Mucosa of gallbladder (tissue), 1 donor: ENCODE results near the gene MAG. TPM values are rescaled to one million over a fixed set of nuclear protein-coding genes. Genes with fewer than 3 reads are reported as not detected.
"Not testable (repeated sequence)": the region's sequence is repeated elsewhere in the genome, so short reads cannot be mapped to it uniquely, and the experiment has no call there.

Source experiments
- DNase-seq: peaks from one replicate; pipeline ENCODE4 v3.0.0-alpha.2; 2020; ENCODE audit warnings: low spot score
- total RNA-seq: library from RNA; stranded (reverse); gene quantifications from one replicate; pipeline ENCODE4 v1.2.1, GENCODE V29; 2021
- donor health status: DM: no; HTN: no; CAD: no.

MAG gene
- total RNA-seq, 1 donor from 2014 or later = not detected

DNA sequence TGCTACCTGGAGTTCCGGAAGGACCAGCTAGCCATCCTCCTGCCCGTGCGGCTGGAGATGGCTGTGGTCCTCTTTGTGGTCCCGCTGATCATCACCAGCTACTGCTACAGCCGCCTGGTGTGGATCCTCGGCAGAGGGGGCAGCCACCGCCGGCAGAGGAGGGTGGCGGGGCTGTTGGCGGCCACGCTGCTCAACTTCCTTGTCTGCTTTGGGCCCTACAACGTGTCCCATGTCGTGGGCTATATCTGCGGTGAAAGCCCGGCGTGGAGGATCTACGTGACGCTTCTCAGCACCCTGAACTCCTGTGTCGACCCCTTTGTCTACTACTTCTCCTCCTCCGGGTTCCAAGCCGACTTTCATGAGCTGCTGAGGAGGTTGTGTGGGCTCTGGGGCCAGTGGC is 67.4 kb downstream of the MAG start:
- DNase-seq = not testable (repeated sequence)

DNA sequence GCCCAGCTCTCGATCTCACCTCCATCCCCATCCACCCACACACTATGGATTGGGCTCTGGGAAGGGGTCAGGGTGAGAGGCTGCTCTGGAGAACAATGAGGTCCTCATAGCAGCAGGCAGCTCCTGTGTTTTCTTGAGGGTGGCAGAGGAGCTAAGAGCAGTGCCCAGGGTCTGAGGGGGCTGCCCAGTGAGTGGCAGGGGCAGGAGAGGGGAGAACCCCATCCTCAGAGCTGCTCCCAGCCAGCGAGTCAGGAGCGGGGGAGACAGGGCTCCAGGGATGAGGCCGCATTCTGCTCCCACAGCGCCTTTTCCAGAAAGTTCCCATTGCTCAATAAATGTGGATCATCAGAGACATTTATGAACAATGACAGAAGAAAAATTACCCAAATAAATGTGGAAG is 68.1 kb downstream of the MAG start:
- DNase-seq = not testable (repeated sequence)

DNA sequence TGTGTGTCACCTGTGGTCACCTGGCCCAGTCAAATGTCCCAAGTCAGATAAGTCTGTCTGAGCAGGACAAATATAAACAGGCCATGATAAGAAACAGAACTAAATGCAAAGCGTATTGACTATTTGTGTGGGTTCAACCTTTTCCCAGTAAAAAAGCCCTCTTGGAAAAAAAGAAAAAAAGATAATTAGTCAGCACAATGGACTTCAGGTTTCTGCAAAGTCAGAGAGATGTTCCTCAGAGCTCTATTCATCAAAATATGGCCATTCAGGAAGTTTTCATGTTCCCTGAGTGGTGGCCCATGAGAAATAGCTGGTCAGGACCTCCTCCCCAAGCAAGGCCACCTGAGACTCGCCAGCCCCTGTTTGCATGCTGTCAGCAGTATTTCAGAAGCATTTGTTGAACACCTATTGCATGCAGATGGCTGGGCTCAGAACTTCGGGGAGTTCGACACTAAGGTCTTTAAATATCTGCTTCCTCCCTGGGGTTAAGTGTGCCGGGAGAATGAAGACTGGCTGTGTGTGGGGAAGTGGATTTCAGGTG is 69.0 kb downstream of the MAG start:
- no peak for DNase-seq

DNA sequence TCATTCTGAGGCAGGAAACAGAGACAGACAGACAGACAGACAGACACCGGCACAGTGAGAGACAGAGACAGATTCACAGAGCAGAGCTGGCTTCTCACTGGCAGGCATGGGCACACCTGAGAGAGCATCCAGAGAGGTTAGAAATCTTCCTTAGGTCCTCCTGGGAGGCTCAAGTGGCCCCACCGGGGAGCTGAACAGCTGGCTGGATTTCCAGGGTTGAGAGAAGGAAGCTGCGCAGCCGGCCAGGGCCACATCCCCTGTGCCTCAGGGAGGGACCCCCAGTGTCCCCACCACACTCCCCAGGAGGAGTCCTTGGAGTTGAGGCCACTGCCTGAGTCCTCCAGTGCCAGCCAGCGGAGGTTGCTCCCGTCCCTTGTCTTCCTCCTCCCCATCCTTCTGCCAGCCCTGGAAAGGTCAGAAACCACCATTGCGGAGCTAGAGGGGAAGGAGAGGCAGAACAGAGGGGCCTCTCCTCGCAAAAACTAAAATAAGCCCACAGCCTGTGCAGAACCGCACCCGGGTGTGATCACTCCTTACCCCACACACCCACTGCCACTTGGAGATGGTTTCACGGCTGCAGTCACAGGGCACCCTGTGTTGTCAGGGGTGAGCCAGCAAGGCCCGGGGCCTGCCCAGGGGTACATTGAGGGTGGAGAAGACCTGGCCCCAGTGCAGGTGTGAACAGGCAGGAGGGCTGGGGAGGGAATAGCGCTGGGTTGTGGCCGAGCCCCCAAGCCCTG is 70.5 kb downstream of the MAG start:
- DNase-seq = no peak

DNA sequence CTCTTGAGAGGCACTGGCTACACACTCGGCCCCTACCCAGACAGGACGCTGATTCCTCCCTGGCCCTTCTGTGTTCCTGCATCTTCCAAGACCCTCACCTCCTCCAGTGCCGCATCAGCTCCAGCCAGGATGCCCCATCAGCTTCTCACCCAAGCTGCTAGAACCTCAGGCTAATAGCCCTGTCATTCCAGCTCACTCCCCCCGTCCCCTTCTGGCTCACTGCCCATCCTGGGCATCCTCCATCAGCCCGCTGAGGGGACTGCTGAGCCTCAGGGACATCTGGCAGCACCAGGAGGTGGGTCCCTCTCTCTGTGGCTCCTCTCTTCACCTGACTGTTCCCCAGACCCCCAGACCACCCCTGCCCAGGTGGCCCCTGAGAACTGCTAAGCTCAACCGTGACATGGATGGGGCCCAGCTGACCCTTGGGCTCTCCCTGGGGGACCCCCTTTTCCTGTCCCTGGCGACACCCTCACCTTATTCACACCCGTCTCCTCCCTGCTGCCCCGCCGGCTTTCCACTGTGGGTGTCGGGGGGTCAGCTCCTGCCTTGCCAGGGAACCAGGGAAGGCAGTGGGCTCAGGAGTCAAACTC is 71.1 kb downstream of the MAG start:
- no peak for DNase-seq

Other genes with a start within 250 kb of the MAG start
- gene FXYD3, start 176.3 kb upstream of the MAG start, total RNA-seq = 139 TPM
- 8.9 TPM for gene LGI4, start 157.1 kb upstream of the MAG start, total RNA-seq
- gene FXYD1, start 153.3 kb upstream of the MAG start, total RNA-seq = 94.0 TPM
- gene FXYD7, start 148.9 kb upstream of the MAG start, total RNA-seq = not detected
- 88.4 TPM for gene FXYD5, start 137.4 kb upstream of the MAG start, total RNA-seq
- not detected for gene FAM187B, start 63.4 kb upstream of the MAG start, total RNA-seq
- gene LSR, start 43.2 kb upstream of the MAG start, total RNA-seq = 229 TPM
- gene USF2, start 23.2 kb upstream of the MAG start, total RNA-seq = 174 TPM
- gene HAMP, start 9.6 kb upstream of the MAG start, total RNA-seq = 1.2 TPM
- 4.2 TPM for gene CD22, start 37.0 kb downstream of the MAG start, total RNA-seq
- gene FFAR1, start 55.7 kb downstream of the MAG start, total RNA-seq = not detected
- 0.29 TPM for gene FFAR3, start 66.3 kb downstream of the MAG start, total RNA-seq
- not detected for gene GPR42, start 78.9 kb downstream of the MAG start, total RNA-seq
- gene FFAR2, start 156.1 kb downstream of the MAG start, total RNA-seq = 0.17 TPM
- not detected for gene KRTDAP, start 198.3 kb downstream of the MAG start, total RNA-seq
- 1.8 TPM for gene DMKN, start 221.5 kb downstream of the MAG start, total RNA-seq
- not detected for gene SBSN, start 236.2 kb downstream of the MAG start, total RNA-seq
- not detected for gene GAPDHS, start 241.3 kb downstream of the MAG start, total RNA-seq